ENCODE data around the gene ENC1. TPM values are rescaled to one million over a fixed set of nuclear protein-coding genes. Genes with fewer than 3 reads are reported as not detected.

ENC1 gene
- total and polyA plus RNA-seq, 8 donors = 21.3 to 63.1 (median 27.3) TPM

GRCh38 chr5:74588415-74588814 lies 52.1 kb downstream of the ENC1 start:
- FAIRE-seq = no peak
- ATAC-seq = no peak
- H3K27ac ChIP-seq = no peak overlapping the region

GRCh38 chr5:74587890-74588289 lies 52.6 kb downstream of the ENC1 start:
- intact Hi-C loops (cut with DNase I) = no loop called here
- no peak for TF ChIP-seq CTCF (IDR thresholded peaks at IDR 0.05)
- Histone ChIP-seq H3K4me1 (peaks cover 0 to 3% (median 3%) of the 10 kb centered on the region in 3 donors), H3K9me3 (no peaks in the 10 kb centered on the region), H3K36me3 (no peaks in the 10 kb centered on the region), H3K4me3 (no peak overlapping the region), H3K27me3 (no peaks in the 10 kb centered on the region), H3K27ac (no peak overlapping the region)
- WGBS, 2 donors = 88 to 89% methylated on average over 2 of the region's 2 CpGs
- FAIRE-seq (no peak), ATAC-seq (no peak), DNase-seq (no peak)

More at GRCh38 chr5:74588415-74588814, 52.1 kb downstream of the ENC1 start:
- H3K9me3 ChIP-seq = no peaks in the 10 kb centered on the region
- peaks cover 0 to 3% (median 3%) of the 10 kb centered on the region in 3 donors for H3K4me1 ChIP-seq
- no peaks in the 10 kb centered on the region for H3K36me3 ChIP-seq
- no peak for TF ChIP-seq CTCF (IDR thresholded peaks at IDR 0.05)
- H3K27me3 ChIP-seq = no peaks in the 10 kb centered on the region
- intact Hi-C loops (cut with DNase I) = no loop called here
- no peak for DNase-seq
- H3K4me3 ChIP-seq = no peak overlapping the region
- 91 to 94% methylated on average over 3 of the region's 3 CpGs for WGBS, 2 donors

GRCh38 chr5:74587300-74587699 lies 53.2 kb downstream of the ENC1 start:
- peaks cover 0 to 3% (median 3%) of the 10 kb centered on the region in 3 donors for H3K4me1 ChIP-seq
- H3K9me3 ChIP-seq = no peaks in the 10 kb centered on the region
- WGBS, 2 donors = 88 to 89% methylated on average over 4 of the region's 4 CpGs
- H3K27me3 ChIP-seq = no peaks in the 10 kb centered on the region
- no peak for TF ChIP-seq CTCF (IDR thresholded peaks at IDR 0.05)
- H3K27ac ChIP-seq = no peak overlapping the region
- FAIRE-seq (no peak), DNase-seq (no peak), ATAC-seq (no peak)
- no peaks in the 10 kb centered on the region for H3K36me3 ChIP-seq
- intact Hi-C loops (cut with DNase I) = no loop called here
- H3K4me3 ChIP-seq = no peak overlapping the region

- Histone ChIP-seq H3K27ac (no peak overlapping the region), H3K36me3 (no peaks in the 10 kb centered on the region), H3K9me3 (no peaks in the 10 kb centered on the region), H3K27me3 (no peaks in the 10 kb centered on the region), H3K4me1 (peaks cover 0 to 6% (median 3%) of the 10 kb centered on the region in 3 donors), H3K4me3 (no peak overlapping the region)
- no peak for TF ChIP-seq CTCF (IDR thresholded peaks at IDR 0.05)
- DNase-seq (no peak), FAIRE-seq (no peak), ATAC-seq (peak in 1 of 4 donors; percentile 25)
- intact Hi-C loops (cut with DNase I) = no loop called here
- 73 to 80% methylated on average over 1 of the region's 1 CpG for WGBS, 2 donors
Measured at GRCh38 chr5:74586856-74587255, 53.7 kb downstream of the ENC1 start.

GRCh38 chr5:74582853-74583252 lies 57.7 kb downstream of the ENC1 start:
- ATAC-seq = no peak
- DNase-seq = no peak
- intact Hi-C loops (cut with DNase I) = no loop called here
- Histone ChIP-seq H3K36me3 (no peaks in the 10 kb centered on the region), H3K4me1 (peaks cover 0 to 17% (median 0%) of the 10 kb centered on the region in 3 donors), H3K27me3 (no peaks in the 10 kb centered on the region), H3K27ac (no peak overlapping the region), H3K9me3 (no peaks in the 10 kb centered on the region), H3K4me3 (no peak overlapping the region)
- no peak for TF ChIP-seq CTCF (IDR thresholded peaks at IDR 0.05)
- 67 to 73% methylated on average over 4 of the region's 4 CpGs for WGBS, 2 donors
- no peak for FAIRE-seq

Measured in pancreas (tissue), 10 donors.